ENCODE measurements around the gene HNRNPH1. TPM values are rescaled to one million over a fixed set of nuclear protein-coding genes. Genes with fewer than 3 reads are reported as not detected.
"Not testable (repeated sequence)": the region's sequence is repeated elsewhere in the genome, so short reads cannot be mapped to it uniquely, and the experiment has no call there.

HNRNPH1 gene
- total RNA-seq, result 100 to 1,000 TPM; 235 to 273 TPM
- long read RNA-seq, transcript HNRNPH1-203 (14 exons, 2,279 nt), result minor isoform, 11 of 49 reads
- long read RNA-seq, transcript HNRNPH1-204 (14 exons, 2,248 nt), result major isoform, 13 of 49 reads
- long read RNA-seq, partial matches to known transcripts, result 5 of 49 reads
- long read RNA-seq, other reads (novel, unspliced or antisense), result 19 of 49 reads

GRCh38 chr5:179623003-179623905 is at the start of gene HNRNPH1:
TSS of gene HNRNPH1 (minus strand) at chr5:179623671. CDS start at chr5:179623133, 538 bp downstream.
- intact Hi-C loops (cut with DNase I), result no loop called here
- DNase-seq (peak; percentile 98), ATAC-seq (peak; percentile 89 to 92)

GRCh38 chr5:179668391-179668790 is 44.9 kb upstream of the HNRNPH1 start:
- intact Hi-C loops (cut with DNase I), result no loop called here
- peak in 1 of 2 donors; percentile 31 for ATAC-seq

GRCh38 chr5:179661647-179662046 is 38.2 kb upstream of the HNRNPH1 start:
- intact Hi-C loops (cut with DNase I); DNase-seq; ATAC-seq: not testable (repeated sequence)

More at GRCh38 chr5:179668391-179668790, 44.9 kb upstream of the HNRNPH1 start:
- DNase-seq, result no peak

GRCh38 chr5:179658179-179658856 is 34.8 kb upstream of the HNRNPH1 start:
- DNase-seq; intact Hi-C loops (cut with DNase I): not testable (repeated sequence)
- peak; percentile 39 to 48 for ATAC-seq

GRCh38 chr5:179657302-179658178 is 34.1 kb upstream of the HNRNPH1 start:
- ATAC-seq, result peak; percentile 97
- intact Hi-C loops (cut with DNase I); DNase-seq: not testable (repeated sequence)

GRCh38 chr5:179653135-179653534 is 29.7 kb upstream of the HNRNPH1 start:
- ATAC-seq; DNase-seq; intact Hi-C loops (cut with DNase I): not testable (repeated sequence)

- DNase-seq; ATAC-seq; intact Hi-C loops (cut with DNase I): not testable (repeated sequence)
These were observed 26.8 kb upstream of the HNRNPH1 start for GRCh38 chr5:179650245-179650644.

- ATAC-seq; intact Hi-C loops (cut with DNase I); DNase-seq: not testable (repeated sequence)
These were observed 25.8 kb upstream of the HNRNPH1 start for GRCh38 chr5:179649166-179649703.

- DNase-seq (no peak), ATAC-seq (no peak)
- intact Hi-C loops (cut with DNase I), result no loop called here
These were observed 24.9 kb upstream of the HNRNPH1 start for GRCh38 chr5:179648410-179648809.

GRCh38 chr5:179644766-179645165 is 21.3 kb upstream of the HNRNPH1 start:
- DNase-seq; intact Hi-C loops (cut with DNase I); ATAC-seq: not testable (repeated sequence)

GRCh38 chr5:179643141-179643920 is 19.9 kb upstream of the HNRNPH1 start:
- intact Hi-C loops (cut with DNase I); DNase-seq; ATAC-seq: not testable (repeated sequence)

- intact Hi-C loops (cut with DNase I); DNase-seq: not testable (repeated sequence)
These were observed 19.2 kb upstream of the HNRNPH1 start for GRCh38 chr5:179642626-179643025.

GRCh38 chr5:179641745-179642144 is 18.3 kb upstream of the HNRNPH1 start:
- ATAC-seq; DNase-seq; intact Hi-C loops (cut with DNase I): not testable (repeated sequence)

More at GRCh38 chr5:179642626-179643025, 19.2 kb upstream of the HNRNPH1 start:
- ATAC-seq, result not testable (repeated sequence)

- intact Hi-C loops (cut with DNase I); DNase-seq; ATAC-seq: not testable (repeated sequence)
These were observed 15.8 kb upstream of the HNRNPH1 start for GRCh38 chr5:179639296-179639695.

GRCh38 chr5:179634370-179635172 is 11.1 kb upstream of the HNRNPH1 start:
- DNase-seq; intact Hi-C loops (cut with DNase I): not testable (repeated sequence)
- ATAC-seq, result peak; percentile 96 to 98
